ENCODE data around the gene ABCC6. TPM values are rescaled to one million over a fixed set of nuclear protein-coding genes. Genes with fewer than 3 reads are reported as not detected.
"Not testable (repeated sequence)": the region's sequence is repeated elsewhere in the genome, so short reads cannot be mapped to it uniquely, and the experiment has no call there.

The ABCC6 gene
- total RNA-seq, 1 experiment from 2014 or later = 1.1 TPM

GRCh38 chr16:16237071-16237470 lies 13.8 kb upstream of the ABCC6 start:
- not testable (repeated sequence) for DNase-seq; H3K9me3 Mint-ChIP-seq; H2BK120ac ChIP-seq (ENCODE audit: low read depth, low read length, poor library complexity, severe bottlenecking)

GRCh38 chr16:16232692-16233061 lies 9.4 kb upstream of the ABCC6 start:
- not testable (repeated sequence) for H3K23ac ChIP-seq (ENCODE audit: insufficient read length, low read depth, low read length); H2AFZ ChIP-seq (ENCODE audit: low read length); H3K4me3 Mint-ChIP-seq; H3K79me1 ChIP-seq (ENCODE audit: insufficient read depth, low read depth, low read length, poor library complexity, severe bottlenecking); H3K27me3 ChIP-seq (ENCODE audit: insufficient read depth, low read length); H4K5ac ChIP-seq (ENCODE audit: insufficient read length, low read depth, low read length); H3K79me2 ChIP-seq (ENCODE audit: insufficient read depth, low read length); H3K36me3 Mint-ChIP-seq (ENCODE audit: insufficient read depth in 1 of 3, low read depth in 3 of 3); H2AK5ac ChIP-seq (ENCODE audit: insufficient read length, low read length); H3K9me3 Mint-ChIP-seq; H2BK5ac ChIP-seq (ENCODE audit: insufficient read length, low read length); H4K91ac ChIP-seq (ENCODE audit: insufficient read length, low read depth, low read length); H2BK120ac ChIP-seq (ENCODE audit: low read depth, low read length, poor library complexity, severe bottlenecking); H3K4me1 Mint-ChIP-seq; H3K27ac ChIP-seq (ENCODE audit: insufficient read length, low read depth, low read length); DNase-seq; H3K9ac ChIP-seq (ENCODE audit: extremely low read depth, insufficient read length, low read length); H3K4ac ChIP-seq (ENCODE audit: low read depth, low read length); H3K23me2 ChIP-seq (ENCODE audit: insufficient read length, low read depth, low read length, poor library complexity, severe bottlenecking); H3K27ac Mint-ChIP-seq; H3K56ac ChIP-seq (ENCODE audit: insufficient read length, low read depth, low read length); H3K9me3 ChIP-seq (ENCODE audit: control insufficient read depth, low read depth, low read length); H3K4me2 ChIP-seq (ENCODE audit: insufficient read depth, insufficient read length, low read length); H4K8ac ChIP-seq (replicated peaks; ENCODE audit: insufficient read length, low read depth, low read length); H2BK20ac ChIP-seq (ENCODE audit: low read depth, low read length, poor library complexity, severe bottlenecking); H2BK12ac ChIP-seq (ENCODE audit: insufficient read length, low read depth, low read length); H3K18ac ChIP-seq (ENCODE audit: insufficient read length, low read depth, low read length); H3T11ph ChIP-seq (ENCODE audit: low read length); H3K4me1 ChIP-seq (ENCODE audit: insufficient read depth, low read length); H3K14ac ChIP-seq (ENCODE audit: insufficient read depth, low read length); H3K27me3 Mint-ChIP-seq (ENCODE audit: low read depth); H2BK15ac ChIP-seq (ENCODE audit: low read depth, low read length); H4K20me1 ChIP-seq (ENCODE audit: control insufficient read depth, insufficient read depth, insufficient read length)
- no CpG with 5 or more reads among the region's 39 CpGs for WGBS (ENCODE audit: extremely low coverage, insufficient read length, low lambda C conversion rate)

More at GRCh38 chr16:16237071-16237470, 13.8 kb upstream of the ABCC6 start:
- not testable (repeated sequence) for H3K4me3 Mint-ChIP-seq; H3K4me2 ChIP-seq (ENCODE audit: insufficient read depth, insufficient read length, low read length); H3K79me2 ChIP-seq (ENCODE audit: insufficient read depth, low read length); H3K36me3 Mint-ChIP-seq (ENCODE audit: insufficient read depth in 1 of 3, low read depth in 3 of 3); H2BK5ac ChIP-seq (ENCODE audit: insufficient read length, low read length); H2AFZ ChIP-seq (ENCODE audit: low read length); H4K8ac ChIP-seq (replicated peaks; ENCODE audit: insufficient read length, low read depth, low read length); H3K14ac ChIP-seq (ENCODE audit: insufficient read depth, low read length); H3K27me3 Mint-ChIP-seq (ENCODE audit: low read depth); H3K18ac ChIP-seq (ENCODE audit: insufficient read length, low read depth, low read length); H2AK5ac ChIP-seq (ENCODE audit: insufficient read length, low read length); H3T11ph ChIP-seq (ENCODE audit: low read length); H2BK15ac ChIP-seq (ENCODE audit: low read depth, low read length); H4K5ac ChIP-seq (ENCODE audit: insufficient read length, low read depth, low read length); H3K56ac ChIP-seq (ENCODE audit: insufficient read length, low read depth, low read length); H3K27ac ChIP-seq (ENCODE audit: insufficient read length, low read depth, low read length); H3K4me1 ChIP-seq (ENCODE audit: insufficient read depth, low read length); H3K27me3 ChIP-seq (ENCODE audit: insufficient read depth, low read length); H3K9ac ChIP-seq (ENCODE audit: extremely low read depth, insufficient read length, low read length); H4K91ac ChIP-seq (ENCODE audit: insufficient read length, low read depth, low read length); H4K20me1 ChIP-seq (ENCODE audit: control insufficient read depth, insufficient read depth, insufficient read length); H3K9me3 ChIP-seq (ENCODE audit: control insufficient read depth, low read depth, low read length); H3K4ac ChIP-seq (ENCODE audit: low read depth, low read length); H3K27ac Mint-ChIP-seq; H3K4me1 Mint-ChIP-seq; H3K79me1 ChIP-seq (ENCODE audit: insufficient read depth, low read depth, low read length, poor library complexity, severe bottlenecking); H2BK12ac ChIP-seq (ENCODE audit: insufficient read length, low read depth, low read length); H3K23ac ChIP-seq (ENCODE audit: insufficient read length, low read depth, low read length); H3K23me2 ChIP-seq (ENCODE audit: insufficient read length, low read depth, low read length, poor library complexity, severe bottlenecking); H2BK20ac ChIP-seq (ENCODE audit: low read depth, low read length, poor library complexity, severe bottlenecking)
- WGBS (ENCODE audit: extremely low coverage, insufficient read length, low lambda C conversion rate) = no CpG with 5 or more reads among the region's 6 CpGs
